Aorta (tissue), 5 donors: ENCODE measurements around the gene NCAN. TPM values are rescaled to one million over a fixed set of nuclear protein-coding genes. Genes with fewer than 3 reads are reported as not detected.

Experiments
- ATAC-seq: fragments of 200-7000 bp; cut with Tn5 transposase; one replicate; pipeline ENCODE4 v1.9.1; 2022; ENCODE audit warnings: moderate library complexity; ENCODE audit not compliant: low FRiP score
- DNase-seq, 2 donors: peaks; one replicate each; pipeline ENCODE4 v3.0.0-alpha.2; 2020
- H3K27ac ChIP-seq, 2 donors: one replicate each; pipeline ENCODE4 v1.5.1; 2013; ENCODE audit warnings: low read length in 2 of 2, mild to moderate bottlenecking in 2 of 2, moderate library complexity in 2 of 2, control low read depth in 1 of 2, inconsistent platforms in 1 of 2, low read depth in 1 of 2
- H3K27me3 ChIP-seq, 2 donors: one replicate each; pipeline ENCODE4 v1.6.1; 2013; ENCODE audit warnings: control low read depth in 1 of 2, low read length in 1 of 2, mild to moderate bottlenecking in 1 of 2, moderate library complexity in 1 of 2; ENCODE audit not compliant: insufficient read depth in 2 of 2, control insufficient read depth in 1 of 2
- H3K36me3 ChIP-seq, 2 donors: one replicate each; pipeline ENCODE4 v1.6.1; 2013; ENCODE audit warnings: control low read depth in 1 of 2, low read length in 1 of 2, mild to moderate bottlenecking in 1 of 2; ENCODE audit not compliant: insufficient read depth in 2 of 2, control insufficient read depth in 1 of 2
- H3K4me1 ChIP-seq, 2 donors: one replicate each; pipeline ENCODE4 v1.6.1; 2013; ENCODE audit warnings: low read length in 2 of 2, control low read depth in 1 of 2, mild to moderate bottlenecking in 1 of 2, moderate library complexity in 1 of 2; ENCODE audit not compliant: insufficient read depth in 2 of 2, control insufficient read depth in 1 of 2
- H3K4me3 ChIP-seq, 2 donors: one replicate each; pipeline ENCODE4 v1.5.1; 2013; ENCODE audit warnings: low read length in 2 of 2, control low read depth in 1 of 2, mild to moderate bottlenecking in 1 of 2
- H3K9me3 ChIP-seq: one replicate; pipeline ENCODE4 v1.6.1; 2013; ENCODE audit warnings: mild to moderate bottlenecking, low read length; ENCODE audit not compliant: control insufficient read depth
- WGBS, 2 donors: extraction: QIAGEN DNeasy Blood & Tissue Kit; methylation state at CpG; one replicate each; pipeline ENCODE4 v1.1.7; 2013; 5-methylcytosine and 5-hydroxymethylcytosine counted together
- intact Hi-C, 2 donors: fragments of 100-400 bp; cut with DNase I; formaldehyde crosslinking; loops; one replicate each; pipeline versions ENCODE4 v1.14.2 to v1.15.0; 2022
- long read RNA-seq, 2 donors: library from polyadenylated mRNA; unstranded; transcript quantifications; one replicate each; pipeline ENCODE4 v2.0.0, GENCODE V29; 2020 to 2021
- polyA plus RNA-seq, 2 donors: library from polyadenylated mRNA; stranded (reverse); fragments of 200-250 nt; gene quantifications; one replicate each; pipeline ENCODE4 v1.2.3, GENCODE V29; 2013
- total RNA-seq, 2 donors: library from RNA; stranded (reverse); fragmentation: NEBNext Ultra II Directional; extraction: Animal tissue kit (Norgen Biotek cat#: 25700); gene quantifications; one replicate each; pipeline ENCODE4 v1.2.1, GENCODE V29; 2021
- donor health status: healthy with polysubstance abuse.
- donor health status: Bipolar disorder and iron deficiency.
- donor health status: DM: no; HTN: no; CAD: no.
- donor health status: DM: no; HTN: no; CAD: no.
- donor health status: DM: yes; HTN: yes; CAD: no.

NCAN gene
- total RNA-seq: not detected
- polyA plus RNA-seq: not detected
- long read RNA-seq, donor 1: 0 reads
- long read RNA-seq, donor 2: 0 reads

DNA sequence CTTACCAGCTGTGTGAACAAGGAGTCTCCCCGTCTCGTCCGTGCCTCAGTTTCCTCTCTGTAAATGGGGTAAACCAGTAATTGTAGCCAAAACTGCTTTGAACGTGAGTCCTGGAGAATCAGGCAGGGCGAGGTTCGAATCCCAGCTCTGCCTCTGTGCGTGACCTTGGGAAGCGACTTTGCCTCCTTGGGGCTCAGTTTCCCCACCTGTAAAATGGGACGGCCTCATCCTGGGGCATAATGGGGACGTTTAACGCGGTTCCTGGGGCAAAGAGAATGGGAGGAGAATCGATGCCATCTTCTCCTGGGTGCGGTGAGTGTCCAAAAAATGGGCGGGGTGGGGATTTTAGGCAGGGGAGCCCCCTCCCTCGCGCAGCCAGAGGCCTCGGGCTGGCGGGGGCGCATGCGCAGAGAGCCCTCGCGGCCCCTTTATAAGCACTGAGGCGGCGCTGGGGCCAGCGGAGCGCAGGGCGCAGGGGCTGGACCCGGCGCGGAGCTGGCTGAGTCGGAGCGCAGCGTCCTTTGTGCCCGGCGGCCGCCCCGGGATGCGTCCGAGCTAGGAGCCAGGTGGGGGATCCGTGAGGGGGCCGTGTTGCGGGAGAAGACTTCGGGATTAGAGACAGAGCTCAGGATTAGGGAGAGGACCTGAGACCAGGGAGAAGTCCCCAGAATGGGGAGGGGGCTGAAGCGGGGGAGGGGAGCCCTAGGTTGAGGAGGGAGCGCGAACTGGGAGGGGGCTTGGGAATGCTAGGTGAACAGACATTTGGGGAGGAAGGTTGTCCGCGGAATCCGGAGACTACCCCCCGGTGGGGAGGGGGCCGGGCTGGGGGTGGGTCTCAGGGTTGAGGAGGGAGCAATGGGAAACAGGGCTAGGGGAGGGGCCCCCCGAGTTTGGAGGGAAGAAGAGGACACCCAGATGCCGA lies at the start of gene NCAN:
Gene NCAN (plus strand): TSS at position 460 of the 922 bp plus-strand sequence. CDS start 4,996 bp downstream, outside the sequence.
- no peak within 1 kb of the TSS for H3K27ac ChIP-seq
- no peaks in the 10 kb centered on the region for H3K36me3 ChIP-seq
- intact Hi-C loops: no loop called here
- no peak for DNase-seq
- H3K9me3 ChIP-seq: no peaks in the 10 kb centered on the region
- no peak within 1 kb of the TSS for H3K4me3 ChIP-seq
- no peaks in the 10 kb centered on the region for H3K4me1 ChIP-seq
- ATAC-seq: no peak
- WGBS, 2 donors: 7 to 8% methylated on average over 53 to 54 of the region's 54 CpGs
- no peaks in the 10 kb centered on the region for H3K27me3 ChIP-seq

DNA sequence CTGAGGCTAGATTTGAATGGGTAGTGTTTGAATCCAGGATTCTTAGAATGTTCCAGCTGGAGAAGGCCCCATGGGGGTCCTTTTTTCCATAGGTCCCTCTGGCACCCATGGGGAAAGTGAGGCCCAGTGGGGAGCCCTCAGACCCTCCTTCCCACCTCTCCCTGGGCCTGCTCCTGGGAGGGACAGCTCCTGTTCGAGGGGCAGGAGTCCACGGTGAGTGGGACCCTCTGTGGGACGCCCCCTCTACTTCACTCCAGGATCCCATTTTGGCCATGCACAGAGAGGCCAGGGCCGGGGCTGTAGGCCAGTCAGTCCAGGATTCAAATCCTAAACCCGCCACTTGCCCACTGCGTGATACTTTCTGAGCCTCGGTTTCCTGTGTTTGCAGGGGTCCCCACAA lies 49.3 kb upstream of the NCAN start:
- H3K27ac ChIP-seq: no peak overlapping the region
- H3K9me3 ChIP-seq: no peaks in the 10 kb centered on the region
- H3K27me3 ChIP-seq: no peaks in the 10 kb centered on the region
- intact Hi-C loops: no loop called here
- H3K4me3 ChIP-seq: no peak overlapping the region
- 90 to 92% methylated on average over 6 to 7 of the region's 7 CpGs for WGBS, 2 donors
- no peak for DNase-seq
- no peaks in the 10 kb centered on the region for H3K36me3 ChIP-seq
- no peaks in the 10 kb centered on the region for H3K4me1 ChIP-seq
- ATAC-seq: no peak

DNA sequence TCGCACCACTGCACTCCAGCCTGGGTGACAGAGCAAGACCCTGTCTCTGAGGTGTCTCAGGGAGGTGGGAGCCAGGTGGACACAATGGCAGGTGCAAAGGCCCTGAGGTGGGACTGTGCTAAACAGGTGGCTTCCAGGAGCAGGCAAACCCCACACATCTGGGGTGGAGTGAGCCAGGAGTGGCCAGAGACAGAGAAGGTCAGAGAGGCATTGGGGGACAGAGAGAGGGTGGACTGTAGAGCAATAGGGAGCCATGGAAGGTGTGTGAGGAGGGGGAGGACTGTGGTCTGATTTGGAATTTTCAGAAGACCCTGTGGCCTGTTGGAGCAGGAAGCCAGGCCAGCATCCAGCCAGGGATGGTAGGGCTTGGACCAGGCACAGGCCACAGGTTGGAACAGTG lies 46.4 kb upstream of the NCAN start:
- intact Hi-C loops: no loop called here
- H3K27ac ChIP-seq: no peak overlapping the region
- H3K9me3 ChIP-seq: no peaks in the 10 kb centered on the region
- DNase-seq (no peak), ATAC-seq (no peak)
- no peak overlapping the region for H3K4me3 ChIP-seq
- 97 to 100% methylated on average over 1 of the region's 1 CpG for WGBS, 2 donors
- H3K27me3 ChIP-seq: no peaks in the 10 kb centered on the region
- no peaks in the 10 kb centered on the region for H3K36me3 ChIP-seq
- no peaks in the 10 kb centered on the region for H3K4me1 ChIP-seq

DNA sequence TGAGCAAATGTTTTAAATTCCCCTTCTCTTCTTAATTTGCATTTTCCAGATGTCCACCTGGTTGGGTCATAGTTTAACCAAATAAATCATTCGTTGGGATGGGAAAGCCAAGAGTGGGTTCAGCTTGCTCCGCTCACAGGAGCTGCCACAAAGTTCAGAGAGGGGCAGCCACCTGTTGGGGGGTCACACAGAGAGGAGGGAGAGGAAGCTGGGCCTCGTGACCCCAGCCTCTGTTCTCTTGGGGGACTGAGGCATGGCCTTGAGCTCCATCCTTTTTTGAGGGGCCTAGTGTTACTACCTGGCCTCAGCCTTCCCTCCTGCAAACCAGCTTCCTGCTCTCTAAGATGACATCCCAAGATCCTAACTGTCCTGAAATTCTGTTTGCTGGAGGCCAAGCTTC lies 44.1 kb upstream of the NCAN start:
- DNase-seq: no peak
- Histone ChIP-seq H3K27ac (no peak overlapping the region), H3K36me3 (no peaks in the 10 kb centered on the region), H3K4me1 (no peaks in the 10 kb centered on the region), H3K9me3 (no peaks in the 10 kb centered on the region), H3K27me3 (no peaks in the 10 kb centered on the region), H3K4me3 (no peak overlapping the region)
- intact Hi-C loops: no loop called here
- ATAC-seq: no peak
- 85 to 90% methylated on average over 3 of the region's 3 CpGs for WGBS, 2 donors

DNA sequence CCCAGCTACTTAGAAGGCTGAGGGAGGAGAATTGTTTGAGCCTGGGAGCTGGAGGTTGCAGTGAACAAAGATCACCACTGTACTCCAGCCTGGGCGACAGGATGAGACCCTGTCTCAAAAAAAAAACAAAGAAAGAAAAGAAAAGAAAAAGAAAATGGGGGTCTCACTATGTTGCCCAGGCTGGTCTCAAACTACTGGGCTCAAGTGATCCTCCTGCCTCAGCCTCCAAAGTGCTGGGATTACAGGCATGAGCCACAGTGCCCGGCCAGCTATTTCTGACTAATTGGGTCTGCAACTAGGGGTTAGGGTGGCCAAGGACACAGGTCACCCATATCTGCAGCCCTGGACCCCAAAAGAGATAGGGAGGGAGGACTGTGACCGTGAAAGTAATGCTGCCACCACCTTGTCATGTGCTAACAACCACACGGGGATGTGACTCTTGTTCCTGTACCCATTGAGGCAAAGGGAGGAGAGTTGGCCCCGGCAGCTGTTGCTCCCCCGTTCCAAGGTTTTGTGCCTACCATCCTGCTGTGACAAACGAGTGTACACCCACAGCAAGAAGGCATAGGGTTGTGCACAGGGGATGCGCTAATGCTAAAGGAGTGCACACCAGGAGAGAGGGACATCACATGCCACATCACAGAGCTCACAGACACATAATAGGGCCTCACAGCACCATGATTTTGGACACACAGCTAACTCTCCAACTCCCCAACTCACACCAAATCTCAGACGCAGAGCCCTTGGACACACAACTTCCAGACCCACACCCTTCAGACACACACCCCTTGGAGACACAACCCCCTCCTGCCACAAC lies 42.3 kb upstream of the NCAN start:
- Histone ChIP-seq H3K4me3 (no peak overlapping the region), H3K9me3 (no peaks in the 10 kb centered on the region), H3K27ac (no peak overlapping the region), H3K27me3 (no peaks in the 10 kb centered on the region), H3K4me1 (no peaks in the 10 kb centered on the region), H3K36me3 (no peaks in the 10 kb centered on the region)
- DNase-seq (no peak), ATAC-seq (no peak)
- intact Hi-C loops: no loop called here
- whole genome bisulfite sequencing, 2 donors: 83 to 87% methylated on average over 9 of the region's 9 CpGs

DNA sequence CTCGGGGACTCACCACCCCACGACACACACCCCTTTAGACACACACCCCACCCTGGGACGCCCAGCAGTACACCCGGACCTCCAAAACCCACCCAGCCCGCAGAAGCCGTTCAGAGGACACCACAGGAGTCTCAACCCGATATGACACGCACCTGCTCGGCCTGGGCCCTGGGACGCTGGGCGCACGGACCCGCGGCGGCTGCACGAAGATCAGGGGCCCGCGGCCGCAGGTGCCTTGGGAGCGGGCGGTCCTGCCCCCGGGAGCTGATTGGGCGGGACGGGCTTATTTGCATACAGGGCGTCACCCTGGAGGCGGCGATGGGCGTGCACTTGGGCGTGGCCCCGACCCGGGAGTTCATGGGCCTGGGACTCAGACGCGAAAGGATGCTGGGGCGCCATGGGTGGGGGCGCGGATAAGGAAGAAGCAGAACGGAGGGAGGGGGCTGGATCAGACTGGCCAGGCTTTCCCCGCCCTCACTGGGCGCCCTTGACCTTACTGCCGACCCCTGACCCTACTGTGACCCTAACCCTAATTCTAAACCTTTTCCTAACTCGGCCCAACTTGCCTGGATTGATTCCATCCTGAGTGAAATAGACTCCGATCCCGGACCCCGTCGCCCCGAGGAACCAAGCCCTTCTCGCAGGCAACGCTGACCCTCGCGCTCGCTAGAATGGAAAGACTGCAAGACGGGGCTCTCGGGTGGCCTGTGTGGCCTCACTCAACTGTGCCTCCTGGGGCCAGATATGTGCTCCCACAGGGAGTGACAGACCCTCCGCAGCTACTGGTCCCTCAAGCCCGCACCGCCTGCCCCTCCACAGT lies 41.5 kb upstream of the NCAN start, which contains the start of gene MEF2B:
Gene MEF2B (minus strand): TSS at position 211 of the 820 bp plus-strand sequence. CDS start 19,528 bp downstream, outside the sequence.
- H3K4me3 ChIP-seq: no peak within 1 kb of the TSS
- DNase-seq (peak; percentile 77 to 90), ATAC-seq (peak; percentile 84)
- intact Hi-C loops: no loop called here
- no peaks in the 10 kb centered on the region for H3K36me3 ChIP-seq
- H3K4me1 ChIP-seq: no peaks in the 10 kb centered on the region
- H3K9me3 ChIP-seq: no peaks in the 10 kb centered on the region
- H3K27ac ChIP-seq: no peak within 1 kb of the TSS
- 11 to 12% methylated on average over 56 of the region's 56 CpGs for WGBS, 2 donors
- H3K27me3 ChIP-seq: no peaks in the 10 kb centered on the region

DNA sequence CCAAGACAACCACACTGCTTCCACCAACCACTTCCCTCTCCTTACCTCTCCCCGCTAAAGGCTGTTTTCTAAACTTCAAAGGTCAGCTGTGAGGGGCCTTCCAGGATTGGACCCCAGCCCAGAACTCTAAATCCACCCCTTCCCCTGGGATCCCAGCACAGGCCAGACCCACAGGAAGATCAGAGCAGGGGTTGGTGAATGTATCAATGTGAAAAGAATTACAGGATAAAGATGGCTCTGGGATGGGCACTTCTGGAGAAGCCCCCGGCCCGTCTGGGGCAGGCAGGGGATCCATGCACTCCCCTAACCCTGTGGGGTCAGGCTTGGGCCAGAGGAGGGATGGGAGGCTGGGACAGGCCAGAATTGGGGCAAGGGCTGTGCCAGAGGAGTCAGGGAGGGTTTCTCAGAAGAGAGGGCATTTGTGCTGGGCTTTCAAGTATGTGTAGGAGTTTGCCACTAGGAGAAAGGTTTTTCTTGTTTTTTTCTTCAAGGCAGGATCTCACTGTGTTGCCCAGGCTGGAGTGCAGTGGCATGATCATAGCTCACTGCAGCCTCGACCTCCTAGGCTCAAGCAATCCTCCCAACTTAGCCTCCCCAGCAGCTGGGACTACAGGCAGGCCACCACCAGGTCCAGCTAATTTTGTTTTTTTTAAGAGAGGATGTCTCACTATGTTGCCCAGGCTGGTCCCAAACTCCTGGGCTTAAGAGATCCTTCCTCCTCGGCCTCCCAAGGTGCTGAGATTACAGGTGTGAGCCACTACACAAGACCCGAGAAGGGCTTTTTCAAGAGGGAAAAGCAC lies 40.7 kb upstream of the NCAN start:
- Histone ChIP-seq H3K9me3 (no peaks in the 10 kb centered on the region), H3K27ac (no peak overlapping the region), H3K27me3 (no peaks in the 10 kb centered on the region), H3K4me3 (no peak overlapping the region), H3K4me1 (no peaks in the 10 kb centered on the region), H3K36me3 (no peaks in the 10 kb centered on the region)
- WGBS, 2 donors: 79 to 82% methylated on average over 6 of the region's 6 CpGs
- intact Hi-C loops: no loop called here
- no peak for DNase-seq
- no peak for ATAC-seq
